KMS-11 (cell line): ENCODE results near the gene GRM1.
A peak's percentile ranks its signal among the peaks of the same experiment; 100 is the strongest.

Source experiments
- H2AFZ ChIP-seq: fragments of 200-600 bp; sonication (generic); 2 replicates; pipeline ENCODE4 v1.6.1; 2016; ENCODE audit warnings: antibody characterized with exemption, mixed run types, low read depth
- H3K27ac ChIP-seq: fragments of 200-600 bp; sonication (generic); 2 replicates; pipeline ENCODE4 v1.6.1; 2016; ENCODE audit warnings: mild to moderate bottlenecking, mixed run types
- H3K27me3 ChIP-seq: fragments of 200-600 bp; sonication (generic); 2 replicates; pipeline ENCODE4 v1.6.1; 2017; ENCODE audit warnings: mild to moderate bottlenecking, low read depth, mixed run types, moderate library complexity; ENCODE audit not compliant: insufficient read depth
- H3K36me3 ChIP-seq: fragments of 200-600 bp; sonication (generic); 2 replicates; pipeline ENCODE4 v1.6.1; 2017; ENCODE audit warnings: mild to moderate bottlenecking, mixed run types; ENCODE audit not compliant: insufficient read depth
- H3K4me1 ChIP-seq: fragments of 200-600 bp; sonication (generic); 2 replicates; pipeline ENCODE4 v1.6.1; 2016; ENCODE audit warnings: mild to moderate bottlenecking, low read depth, mixed run types; ENCODE audit not compliant: poor library complexity, severe bottlenecking
- H3K4me2 ChIP-seq: fragments of 200-600 bp; sonication (generic); 2 replicates; pipeline ENCODE4 v1.7.0; 2016; ENCODE audit warnings: mild to moderate bottlenecking, mixed run types
- H3K4me3 ChIP-seq: fragments of 200-600 bp; sonication (generic); IDR thresholded peaks from 2 replicates; pipeline ENCODE4 v1.6.1; 2017; ENCODE audit warnings: low read depth, low read length, mixed read lengths; ENCODE audit not compliant: insufficient read depth
- H3K79me2 ChIP-seq: fragments of 200-600 bp; sonication (generic); 2 replicates; pipeline ENCODE4 v1.6.1; 2016; ENCODE audit warnings: low read depth, mixed run types; ENCODE audit not compliant: insufficient read depth
- H3K9ac ChIP-seq: fragments of 200-600 bp; sonication (generic); 2 replicates; pipeline ENCODE4 v1.6.1; 2016; ENCODE audit warnings: mild to moderate bottlenecking, mixed run types
- H4K20me1 ChIP-seq: fragments of 200-600 bp; sonication (generic); 2 replicates; pipeline ENCODE4 v1.6.1; 2016; ENCODE audit warnings: mild to moderate bottlenecking, mixed run types; ENCODE audit not compliant: insufficient read depth
- TF ChIP-seq, protein P1 (sequence below): fragments of 200-600 bp; sonication (generic); conservative IDR thresholded peaks from 2 replicates; pipeline ENCODE4 v1.6.1; 2017; ENCODE audit warnings: low read depth, mild to moderate bottlenecking, antibody characterized with exemption, low read length, moderate library complexity, mixed read lengths

GRM1 gene

DNA sequence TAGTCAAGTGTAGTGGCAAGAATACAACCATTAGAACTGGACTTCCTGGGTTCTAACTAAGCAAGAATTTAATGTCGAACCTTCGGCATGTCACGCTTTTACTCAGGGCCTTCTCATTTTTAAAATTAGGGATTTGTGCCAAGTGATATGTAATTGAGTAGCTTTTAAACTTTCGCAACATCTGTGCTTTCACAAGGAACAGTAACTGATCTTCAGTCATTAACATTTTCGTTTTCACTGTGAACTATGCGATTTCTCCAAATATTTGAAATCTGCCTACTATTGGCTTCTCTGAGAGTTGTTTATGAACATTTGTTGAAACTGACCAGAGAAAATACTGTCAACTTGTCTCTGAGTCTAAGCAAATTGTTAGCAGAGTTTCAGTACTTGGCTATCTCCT is 27.6 kb downstream of the GRM1 start:
- H3K4me2 ChIP-seq: peak overlapping the region; percentile 31
- H3K4me1 ChIP-seq: peaks cover 29% of the 10 kb centered on the region
- H3K4me3 ChIP-seq: no peak overlapping the region
- H3K27ac ChIP-seq: peak overlapping the region; percentile 51; the same call in 1 of the 2 replicates
- H2AFZ ChIP-seq: peak overlapping the region; percentile 43; the same call in 1 of the 2 replicates
- TF ChIP-seq, protein P1, sequence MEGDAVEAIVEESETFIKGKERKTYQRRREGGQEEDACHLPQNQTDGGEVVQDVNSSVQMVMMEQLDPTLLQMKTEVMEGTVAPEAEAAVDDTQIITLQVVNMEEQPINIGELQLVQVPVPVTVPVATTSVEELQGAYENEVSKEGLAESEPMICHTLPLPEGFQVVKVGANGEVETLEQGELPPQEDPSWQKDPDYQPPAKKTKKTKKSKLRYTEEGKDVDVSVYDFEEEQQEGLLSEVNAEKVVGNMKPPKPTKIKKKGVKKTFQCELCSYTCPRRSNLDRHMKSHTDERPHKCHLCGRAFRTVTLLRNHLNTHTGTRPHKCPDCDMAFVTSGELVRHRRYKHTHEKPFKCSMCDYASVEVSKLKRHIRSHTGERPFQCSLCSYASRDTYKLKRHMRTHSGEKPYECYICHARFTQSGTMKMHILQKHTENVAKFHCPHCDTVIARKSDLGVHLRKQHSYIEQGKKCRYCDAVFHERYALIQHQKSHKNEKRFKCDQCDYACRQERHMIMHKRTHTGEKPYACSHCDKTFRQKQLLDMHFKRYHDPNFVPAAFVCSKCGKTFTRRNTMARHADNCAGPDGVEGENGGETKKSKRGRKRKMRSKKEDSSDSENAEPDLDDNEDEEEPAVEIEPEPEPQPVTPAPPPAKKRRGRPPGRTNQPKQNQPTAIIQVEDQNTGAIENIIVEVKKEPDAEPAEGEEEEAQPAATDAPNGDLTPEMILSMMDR: no peak
- no peaks in the 10 kb centered on the region for H3K27me3 ChIP-seq
- no peaks in the 10 kb centered on the region for H3K79me2 ChIP-seq
- no peaks in the 10 kb centered on the region for H4K20me1 ChIP-seq
- no peaks in the 10 kb centered on the region for H3K36me3 ChIP-seq
- H3K9ac ChIP-seq: peak overlapping the region; percentile 22; the same call in 1 of the 2 replicates

DNA sequence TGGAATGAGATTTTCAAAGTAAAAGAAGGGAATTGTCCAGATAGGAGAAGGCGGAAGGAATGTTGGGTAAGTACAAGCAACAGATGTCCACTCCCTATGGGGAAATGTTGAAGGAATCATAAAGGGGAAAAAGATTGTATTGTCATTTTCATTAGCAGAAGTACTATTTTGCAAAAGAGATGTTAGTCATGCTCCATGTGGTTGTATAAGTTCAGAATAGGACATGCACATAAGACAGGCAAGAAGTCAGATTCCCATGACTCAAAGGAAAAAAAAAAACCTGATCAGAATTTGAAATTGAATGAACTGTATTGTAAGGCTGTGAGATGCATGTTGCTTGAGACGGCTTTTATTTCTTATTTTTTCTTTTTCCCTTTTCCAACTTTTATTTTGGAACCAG is 36.8 kb downstream of the GRM1 start:
- no peaks in the 10 kb centered on the region for H3K36me3 ChIP-seq
- H4K20me1 ChIP-seq: no peaks in the 10 kb centered on the region
- no peaks in the 10 kb centered on the region for H3K4me1 ChIP-seq
- no peak overlapping the region for H3K4me3 ChIP-seq
- H3K79me2 ChIP-seq: no peaks in the 10 kb centered on the region
- TF ChIP-seq, protein P1: no peak
- H3K9ac ChIP-seq: no peak overlapping the region
- no peak overlapping the region for H3K4me2 ChIP-seq
- H3K27ac ChIP-seq: no peak overlapping the region
- H2AFZ ChIP-seq: no peak overlapping the region
- H3K27me3 ChIP-seq: no peaks in the 10 kb centered on the region

DNA sequence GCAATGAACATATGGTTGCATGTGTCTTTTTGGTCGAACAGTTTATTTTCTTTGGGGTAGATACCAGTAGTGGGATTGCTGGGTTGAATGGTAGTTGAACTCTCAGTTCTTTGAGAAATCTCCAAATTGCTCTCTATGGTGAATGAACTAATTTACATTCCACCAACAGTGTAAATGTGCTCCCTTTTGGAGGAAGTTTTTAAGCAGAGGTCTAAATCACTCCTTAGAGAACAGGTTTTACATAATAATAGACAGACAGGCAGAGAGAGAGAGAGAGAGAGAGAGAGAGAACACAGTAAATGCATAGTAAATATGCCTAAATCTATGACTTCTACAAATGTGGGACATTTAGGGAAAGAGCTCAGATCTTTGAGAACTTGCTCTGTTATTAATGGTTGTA is 37.6 kb downstream of the GRM1 start:
- Histone ChIP-seq H3K27me3 (no peaks in the 10 kb centered on the region), H3K36me3 (no peaks in the 10 kb centered on the region), H2AFZ (no peak overlapping the region), H3K4me2 (no peak overlapping the region), H3K27ac (no peak overlapping the region), H3K79me2 (no peaks in the 10 kb centered on the region), H3K4me1 (no peaks in the 10 kb centered on the region), H3K4me3 (no peak overlapping the region), H4K20me1 (no peaks in the 10 kb centered on the region), H3K9ac (no peak overlapping the region)
- TF ChIP-seq, protein P1: no peak

DNA sequence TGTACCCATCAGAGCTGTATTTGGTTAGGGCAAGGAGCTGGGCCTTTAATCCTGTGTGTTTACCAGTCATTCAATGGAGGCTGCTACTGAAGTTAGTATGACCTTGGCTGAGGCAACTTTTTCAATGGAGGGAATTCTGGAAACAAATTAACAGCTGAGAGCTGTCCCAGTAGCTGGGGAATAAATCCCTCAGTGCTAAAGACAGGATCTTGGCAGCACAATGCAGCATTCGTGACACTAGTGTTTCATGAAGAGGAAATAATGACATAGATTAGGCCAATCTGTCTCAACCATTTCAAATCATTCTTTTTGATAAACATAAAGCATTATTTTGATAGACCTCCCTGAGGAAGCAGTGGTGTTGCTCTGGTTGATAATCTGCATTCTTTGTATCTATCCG is 42.9 kb downstream of the GRM1 start:
- H3K27me3 ChIP-seq: no peaks in the 10 kb centered on the region
- H3K4me3 ChIP-seq: no peak overlapping the region
- H3K36me3 ChIP-seq: no peaks in the 10 kb centered on the region
- no peaks in the 10 kb centered on the region for H4K20me1 ChIP-seq
- no peak overlapping the region for H2AFZ ChIP-seq
- TF ChIP-seq, protein P1: no peak
- no peak overlapping the region for H3K4me2 ChIP-seq
- H3K27ac ChIP-seq: no peak overlapping the region
- H3K4me1 ChIP-seq: no peaks in the 10 kb centered on the region
- no peaks in the 10 kb centered on the region for H3K79me2 ChIP-seq
- no peak overlapping the region for H3K9ac ChIP-seq
